Measurements from ENCODE around the gene TIMD4. TPM values are rescaled to one million over a fixed set of nuclear protein-coding genes. Genes with fewer than 3 reads are reported as not detected.

TIMD4 gene
- total RNA-seq, 1 donor from 2014 or later, result not detected

DNA sequence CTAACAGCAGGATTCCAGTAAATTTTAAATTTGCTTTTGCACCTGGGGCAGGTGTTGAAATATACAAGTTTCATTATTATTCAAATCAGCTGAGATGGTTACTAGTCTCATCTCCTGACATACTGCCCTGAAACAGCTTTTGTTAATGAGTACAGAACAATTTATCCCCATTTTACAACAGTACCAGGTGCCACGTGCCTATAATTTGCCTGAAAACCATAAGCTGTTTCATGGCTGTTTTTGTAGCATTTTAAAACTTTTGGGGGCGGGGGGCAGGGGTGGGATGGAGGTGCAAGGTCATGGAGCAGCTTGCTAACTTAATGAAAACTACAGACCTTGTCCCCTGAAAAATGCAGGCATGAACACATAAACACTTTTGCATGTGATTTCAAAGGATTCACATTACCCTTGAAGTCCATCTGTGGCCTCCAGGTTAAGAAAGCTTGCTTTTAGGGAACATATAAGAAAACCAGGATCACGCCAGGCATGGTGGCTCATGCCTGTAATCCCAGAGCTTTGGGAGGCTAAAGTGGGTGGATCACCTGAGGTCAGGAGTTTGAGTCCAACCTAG lies 42.1 kb downstream of the TIMD4 start:
- H3K9me3 ChIP-seq (ENCODE audit: low read depth), result no peaks in the 10 kb centered on the region
- no peak overlapping the region for H3K27ac Mint-ChIP-seq
- H4K20me1 ChIP-seq (ENCODE audit: low read depth), result no peaks in the 10 kb centered on the region
- DNase-seq (ENCODE audit: low spot score), result no peak
- no peaks in the 10 kb centered on the region for H3F3A ChIP-seq (ENCODE audit: low read depth)
- H3K4me3 Mint-ChIP-seq, result no peak overlapping the region
- no peak overlapping the region for H3K9ac ChIP-seq
- no peaks in the 10 kb centered on the region for H3K4me1 ChIP-seq
- H3K36me3 ChIP-seq, result no peaks in the 10 kb centered on the region
- H3K4me3 ChIP-seq, result no peak overlapping the region
- no peaks in the 10 kb centered on the region for H3K27me3 ChIP-seq
- no peaks in the 10 kb centered on the region for H3K27me3 Mint-ChIP-seq (ENCODE audit: insufficient read depth, low read depth)
- H2AFZ ChIP-seq (replicated peaks), result no peak overlapping the region
- no peak for TF ChIP-seq EZH2phosphoT487 (IDR thresholded peaks at IDR 0.05)
- TF ChIP-seq EZH2 (IDR thresholded peaks at IDR 0.05), result no peak
- TF ChIP-seq, protein P1, sequence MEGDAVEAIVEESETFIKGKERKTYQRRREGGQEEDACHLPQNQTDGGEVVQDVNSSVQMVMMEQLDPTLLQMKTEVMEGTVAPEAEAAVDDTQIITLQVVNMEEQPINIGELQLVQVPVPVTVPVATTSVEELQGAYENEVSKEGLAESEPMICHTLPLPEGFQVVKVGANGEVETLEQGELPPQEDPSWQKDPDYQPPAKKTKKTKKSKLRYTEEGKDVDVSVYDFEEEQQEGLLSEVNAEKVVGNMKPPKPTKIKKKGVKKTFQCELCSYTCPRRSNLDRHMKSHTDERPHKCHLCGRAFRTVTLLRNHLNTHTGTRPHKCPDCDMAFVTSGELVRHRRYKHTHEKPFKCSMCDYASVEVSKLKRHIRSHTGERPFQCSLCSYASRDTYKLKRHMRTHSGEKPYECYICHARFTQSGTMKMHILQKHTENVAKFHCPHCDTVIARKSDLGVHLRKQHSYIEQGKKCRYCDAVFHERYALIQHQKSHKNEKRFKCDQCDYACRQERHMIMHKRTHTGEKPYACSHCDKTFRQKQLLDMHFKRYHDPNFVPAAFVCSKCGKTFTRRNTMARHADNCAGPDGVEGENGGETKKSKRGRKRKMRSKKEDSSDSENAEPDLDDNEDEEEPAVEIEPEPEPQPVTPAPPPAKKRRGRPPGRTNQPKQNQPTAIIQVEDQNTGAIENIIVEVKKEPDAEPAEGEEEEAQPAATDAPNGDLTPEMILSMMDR (IDR thresholded peaks at IDR 0.05), result no peak
- no peak overlapping the region for H3K27ac ChIP-seq
- H3K4me1 Mint-ChIP-seq, result no peaks in the 10 kb centered on the region
- no peaks in the 10 kb centered on the region for H3K36me3 Mint-ChIP-seq
- H3K9me3 Mint-ChIP-seq, result no peaks in the 10 kb centered on the region
- H3K4me2 ChIP-seq, result no peak overlapping the region
- no peaks in the 10 kb centered on the region for H3K79me2 ChIP-seq (ENCODE audit: low read depth)

DNA sequence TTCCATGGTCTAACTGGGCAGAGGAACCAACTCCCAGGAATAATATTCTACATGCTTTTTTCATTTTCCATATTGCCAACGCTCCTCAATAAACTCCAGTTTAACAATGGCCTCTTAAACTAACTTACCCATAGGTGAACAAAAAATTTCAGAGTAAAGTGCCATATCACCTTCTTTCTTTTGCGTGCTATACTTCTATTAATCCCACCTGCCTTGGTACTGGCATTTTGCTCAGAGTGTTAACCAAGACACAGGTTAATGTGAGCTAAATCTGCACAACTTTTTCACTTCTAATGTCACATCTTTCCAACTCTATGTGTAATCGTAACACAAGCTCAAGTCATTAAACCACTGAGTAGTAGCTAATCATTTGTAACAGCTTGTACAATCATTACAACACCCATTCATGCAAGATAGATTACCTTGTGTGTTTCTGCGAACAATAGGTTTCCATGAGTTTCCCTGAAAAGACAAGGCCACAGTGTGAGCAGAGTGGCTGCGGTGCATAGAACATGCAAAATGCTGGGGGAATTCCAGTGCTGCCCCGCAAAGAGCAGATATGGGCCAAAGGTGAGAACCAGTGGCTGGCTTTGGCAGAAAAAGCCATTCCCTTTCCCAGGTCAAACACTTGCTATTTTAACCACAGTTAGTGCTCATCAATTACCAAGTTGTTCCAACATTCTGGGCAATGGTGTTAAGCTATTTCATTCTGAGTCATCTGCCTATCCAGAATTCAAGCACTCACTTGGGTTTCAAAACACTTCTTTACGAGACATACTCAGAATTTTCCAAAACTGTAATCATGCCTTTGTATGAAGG lies 42.8 kb downstream of the TIMD4 start:
- Histone ChIP-seq H4K20me1 (ENCODE audit: low read depth) (no peaks in the 10 kb centered on the region), H3K27me3 (no peaks in the 10 kb centered on the region), H3F3A (ENCODE audit: low read depth) (no peaks in the 10 kb centered on the region), H3K4me2 (no peak overlapping the region), H3K79me2 (ENCODE audit: low read depth) (no peaks in the 10 kb centered on the region), H3K27ac (no peak overlapping the region), H2AFZ (replicated peaks) (no peak overlapping the region), H3K36me3 (no peaks in the 10 kb centered on the region), H3K4me1 (no peaks in the 10 kb centered on the region), H3K9ac (no peak overlapping the region), H3K9me3 (ENCODE audit: low read depth) (no peaks in the 10 kb centered on the region), H3K4me3 (no peak overlapping the region)
- no peaks in the 10 kb centered on the region for H3K9me3 Mint-ChIP-seq
- no peak overlapping the region for H3K27ac Mint-ChIP-seq
- TF ChIP-seq EZH2 (IDR thresholded peaks at IDR 0.05) (no peak), EZH2phosphoT487 (IDR thresholded peaks at IDR 0.05) (no peak)
- TF ChIP-seq, protein P1 (IDR thresholded peaks at IDR 0.05), result no peak
- no peaks in the 10 kb centered on the region for H3K27me3 Mint-ChIP-seq (ENCODE audit: insufficient read depth, low read depth)
- no peaks in the 10 kb centered on the region for H3K36me3 Mint-ChIP-seq
- DNase-seq (ENCODE audit: low spot score), result peak; percentile 6
- no peaks in the 10 kb centered on the region for H3K4me1 Mint-ChIP-seq
- no peak overlapping the region for H3K4me3 Mint-ChIP-seq

DNA sequence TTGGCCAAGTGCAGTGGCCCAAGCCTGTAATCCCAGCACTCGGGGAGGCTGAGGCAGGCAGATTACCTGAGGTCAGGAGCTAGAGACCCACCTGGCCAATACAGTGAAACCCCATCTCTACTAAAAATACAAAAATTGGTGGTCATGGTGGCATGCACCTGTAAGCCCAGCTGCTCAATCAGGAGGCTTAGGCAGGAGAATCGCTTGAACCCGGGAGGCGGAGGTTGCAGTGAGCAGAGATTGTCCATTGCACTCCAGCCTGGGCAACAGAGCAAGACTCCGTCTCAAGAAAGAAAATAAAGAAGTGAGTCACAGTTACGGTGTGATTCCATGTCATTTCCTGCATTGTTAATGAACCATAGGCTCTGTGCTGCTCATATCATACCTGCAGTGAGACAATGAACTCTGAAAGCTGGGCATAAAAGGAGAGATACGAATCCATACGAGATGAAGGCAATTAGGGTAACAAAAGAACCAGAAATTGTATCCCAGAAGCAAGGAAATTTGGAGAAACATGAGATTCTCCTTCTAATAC lies 44.6 kb downstream of the TIMD4 start:
- Mint-ChIP-seq H3K27me3 (ENCODE audit: insufficient read depth, low read depth) (no peaks in the 10 kb centered on the region), H3K36me3 (no peaks in the 10 kb centered on the region), H3K4me1 (peaks cover 5% of the 10 kb centered on the region), H3K4me3 (no peak overlapping the region), H3K9me3 (no peaks in the 10 kb centered on the region), H3K27ac (no peak overlapping the region)
- H3K79me2 ChIP-seq (ENCODE audit: low read depth), result no peaks in the 10 kb centered on the region
- no peaks in the 10 kb centered on the region for H3K9me3 ChIP-seq (ENCODE audit: low read depth)
- no peak overlapping the region for H3K9ac ChIP-seq
- H3K4me3 ChIP-seq, result no peak overlapping the region
- no peak for DNase-seq (ENCODE audit: low spot score)
- peaks cover 13% of the 10 kb centered on the region for H3K4me1 ChIP-seq
- H4K20me1 ChIP-seq (ENCODE audit: low read depth), result no peaks in the 10 kb centered on the region
- TF ChIP-seq EZH2phosphoT487 (IDR thresholded peaks at IDR 0.05) (no peak), EZH2 (IDR thresholded peaks at IDR 0.05) (no peak)
- TF ChIP-seq, protein P1 (IDR thresholded peaks at IDR 0.05), result no peak
- H3F3A ChIP-seq (ENCODE audit: low read depth), result peaks cover 13% of the 10 kb centered on the region
- no peaks in the 10 kb centered on the region for H3K36me3 ChIP-seq
- H2AFZ ChIP-seq (replicated peaks), result no peak overlapping the region
- H3K4me2 ChIP-seq, result no peak overlapping the region
- H3K27ac ChIP-seq, result no peak overlapping the region
- no peaks in the 10 kb centered on the region for H3K27me3 ChIP-seq

All from neural progenitor cell (in vitro differentiated cells).